Coronary artery (tissue), 2 donors: ENCODE results near the gene PSMB7.

ENCODE experiments used
- DNase-seq: peaks from one replicate; pipeline ENCODE4 v3.0.0-alpha.2; 2017; ENCODE audit warnings: low spot score
- H3K27ac ChIP-seq, 2 donors: fragments of 200-600 bp; sonication (generic); one replicate each; pipeline ENCODE4 v1.5.1; 2016 to 2019
- H3K4me3 ChIP-seq: fragments of 200-600 bp; sonication (generic); 2 replicates; pipeline ENCODE4 v1.5.1; 2016; ENCODE audit warnings: mild to moderate bottlenecking, moderate library complexity
- CTCF ChIP-seq: fragments of 200-600 bp; sonication (generic); IDR thresholded peaks from one replicate; pipeline ENCODE4 v1.5.1; 2019; ENCODE audit warnings: antibody characterized with exemption

The PSMB7 gene

GRCh38 chr9:124308606-124309491 is 106.4 kb downstream of the PSMB7 start:
- no peak for DNase-seq
- Histone ChIP-seq H3K4me3 (no peak overlapping the region), H3K27ac (peak overlapping the region in 1 of 2 donors; percentile 36)
- TF ChIP-seq CTCF, result no peak

GRCh38 chr9:124307379-124308030 is 107.7 kb downstream of the PSMB7 start:
- DNase-seq, result no peak
- Histone ChIP-seq H3K27ac (peak overlapping the region in 1 of 2 donors; percentile 11), H3K4me3 (no peak overlapping the region)
- no peak for TF ChIP-seq CTCF

DNA sequence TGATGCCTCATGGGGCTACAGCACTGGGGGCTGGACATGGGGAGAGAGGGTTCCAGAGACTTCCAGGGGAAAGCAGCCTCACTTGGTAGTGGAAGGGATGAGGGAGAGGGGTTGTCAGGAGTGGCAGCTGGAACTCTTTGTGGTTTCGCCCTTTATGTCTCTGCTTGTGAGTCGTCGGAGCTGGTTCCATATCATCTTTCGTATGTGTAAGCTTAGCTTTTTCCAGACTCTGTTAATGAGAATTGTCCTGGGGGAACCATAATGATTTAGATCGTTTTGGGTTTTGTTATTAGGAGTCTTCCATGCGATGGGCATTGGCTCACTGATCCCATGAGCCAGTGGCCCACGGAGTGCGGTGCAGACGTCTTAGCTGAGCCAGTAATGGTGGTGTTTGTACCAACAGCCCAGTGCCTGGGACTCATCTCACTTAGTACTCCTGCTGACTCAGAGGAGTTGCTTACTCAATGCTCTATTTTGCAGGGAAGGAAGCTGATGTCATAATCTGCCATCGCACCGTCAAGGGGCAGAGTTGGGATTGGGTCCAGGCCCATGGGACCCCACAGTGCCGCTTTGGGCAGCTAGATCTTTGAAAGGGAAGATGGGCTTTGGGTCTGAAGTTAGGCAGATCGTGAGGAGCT is 109.0 kb downstream of the PSMB7 start:
- H3K27ac ChIP-seq, result peak overlapping the region in 1 of 2 donors; percentile 32
- H3K4me3 ChIP-seq, result no peak overlapping the region
- TF ChIP-seq CTCF, result no peak
- DNase-seq, result no peak

DNA sequence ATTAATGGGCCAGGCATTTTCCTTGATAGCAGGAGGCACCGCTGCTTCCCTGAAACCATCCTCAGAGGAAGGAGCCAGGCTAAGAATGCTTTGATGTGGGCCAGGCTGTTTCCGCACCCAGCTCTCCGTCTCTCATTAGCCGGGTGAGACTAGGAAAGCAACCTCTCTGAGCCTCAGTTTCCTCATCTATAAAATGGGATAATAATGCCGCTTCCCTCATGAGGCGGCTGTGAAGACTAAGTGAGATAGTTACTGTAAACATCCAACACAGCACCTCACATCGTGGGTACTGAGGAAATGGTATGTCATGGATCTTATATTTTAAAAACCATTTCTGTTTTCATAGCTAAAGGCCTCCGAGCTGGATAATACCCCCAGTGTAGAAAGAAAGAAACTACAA is 111.0 kb downstream of the PSMB7 start:
- Histone ChIP-seq H3K27ac (no peak overlapping the region), H3K4me3 (no peak overlapping the region)
- TF ChIP-seq CTCF, result no peak
- DNase-seq, result no peak

- no peak for DNase-seq
- H3K4me3 ChIP-seq, result no peak overlapping the region
- no peak for TF ChIP-seq CTCF
- no peak overlapping the region for H3K27ac ChIP-seq
These were observed 111.5 kb downstream of the PSMB7 start for GRCh38 chr9:124303762-124304161.
